Measurements from ENCODE around the gene GUK1. TPM values are rescaled to one million over a fixed set of nuclear protein-coding genes. Genes with fewer than 3 reads are reported as not detected.

The GUK1 gene
- total and polyA plus RNA-seq, 2 of the 8 experiments (the other 6 are each of a cell fraction or from before 2014, with no cell fraction given), result 68.5 to 183 TPM

DNA sequence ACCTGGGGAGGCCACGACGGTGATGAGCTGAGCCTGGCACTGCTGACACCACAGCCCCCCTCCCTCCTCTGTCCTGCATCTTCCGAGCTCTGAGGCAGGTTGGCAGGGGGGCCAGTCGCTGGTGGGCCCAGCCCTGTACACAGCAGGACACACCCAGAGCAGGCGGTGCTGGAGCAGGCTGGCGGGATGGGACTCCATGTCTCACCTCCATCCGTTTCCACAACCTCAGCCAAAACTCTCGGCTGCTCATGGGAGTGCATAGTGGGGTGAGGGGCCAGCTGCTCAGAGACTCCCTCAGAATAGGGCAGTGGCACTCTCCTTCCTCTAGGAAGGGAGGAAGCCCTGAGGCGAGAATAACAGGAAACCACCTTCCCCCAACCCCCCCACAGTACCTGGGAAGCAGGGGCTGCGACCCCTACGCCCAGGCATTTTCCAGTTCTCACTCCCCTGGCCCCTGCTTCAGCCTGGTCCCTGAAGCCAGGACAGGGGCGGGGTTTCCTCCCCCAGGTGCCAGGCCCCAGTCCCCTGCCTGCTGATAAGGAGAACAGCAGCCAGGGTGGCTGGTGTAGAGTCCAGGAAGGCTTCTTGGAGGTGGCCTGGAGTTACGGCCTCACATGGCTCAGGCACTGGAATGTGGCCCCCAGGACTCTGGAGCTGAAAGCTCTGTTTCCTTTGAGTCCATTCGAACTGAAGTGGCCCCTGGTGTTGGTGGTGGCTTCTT, 22.4 kb downstream of the GUK1 start:
- Histone ChIP-seq H3K9me3 (ENCODE audit: insufficient read depth in 2 of 2, low read depth in 1 of 2, low read length in 1 of 2) (no peaks in the 10 kb centered on the region), H2AFZ (ENCODE audit: low read length) (no peak overlapping the region), H3K56ac (replicated peaks; ENCODE audit: insufficient read length, low read depth, low read length) (no peak overlapping the region), H4K91ac (replicated peaks; ENCODE audit: insufficient read length, low read length) (no peak overlapping the region), H2BK15ac (ENCODE audit: low read length) (0 out of 2 replicates have a peak overlapping the region, but pooled peaks have one; percentile 81), H3K79me2 (ENCODE audit: control insufficient read depth in 1 of 2, insufficient read depth in 2 of 2, low read length in 2 of 2) (peaks cover 0 to 9% of the 10 kb centered on the region in 2 experiments; a peak in 1 of 4 replicates), H3K18ac (ENCODE audit: extremely low read depth, low read length) (no peak overlapping the region), H4K5ac (ENCODE audit: insufficient read length, low read depth, low read length) (no peak overlapping the region), H3K79me1 (ENCODE audit: low read depth, low read length) (no peaks in the 10 kb centered on the region), H2BK5ac (ENCODE audit: low read depth, low read length) (peak overlapping the region; percentile 44; the same call in 1 of the 2 replicates), H3K4ac (replicated peaks; ENCODE audit: insufficient read length, low read depth, low read length) (no peak overlapping the region), H3K36me3 (ENCODE audit: control insufficient read depth in 2 of 4, insufficient read depth in 4 of 4, low read length in 3 of 4) (no peaks in the 10 kb centered on the region), H2BK12ac (ENCODE audit: low read depth, low read length) (0 out of 2 replicates have a peak overlapping the region, but pooled peaks have one; percentile 60), H2BK20ac (ENCODE audit: low read length) (no peak overlapping the region), H3K9ac (replicated peaks in 1 of 4; ENCODE audit: extremely low read depth in 1 of 4, low read depth in 3 of 4, low read length in 3 of 4) (no peak overlapping the region), H3K14ac (ENCODE audit: insufficient read length) (no peak overlapping the region), H4K20me1 (replicated peaks in 1 of 2; ENCODE audit: control insufficient read depth in 1 of 2, insufficient read depth in 2 of 2, low read length in 2 of 2) (peaks cover 0 to 2% of the 10 kb centered on the region in 2 experiments), H3K4me3 (ENCODE audit: extremely low read depth in 1 of 4, insufficient read depth in 2 of 4, low read depth in 3 of 4, low read length in 4 of 4) (no peak overlapping the region), H3K27ac (ENCODE audit: low read depth, low read length) (no peak overlapping the region), H3K27me3 (replicated peaks in 1 of 4; ENCODE audit: control insufficient read depth in 3 of 4, extremely low read depth in 1 of 4, insufficient read depth in 3 of 4, low read length in 3 of 4) (peaks cover 0 to 3% (median 0%) of the 10 kb centered on the region in 4 experiments; a peak in 4 of 7 replicates), H4K8ac (ENCODE audit: extremely low read depth, insufficient read depth, low read length) (no peak overlapping the region; the same call in 1 of the 2 replicates), H3K4me2 (ENCODE audit: insufficient read depth in 1 of 2, low read depth in 2 of 2, low read length in 2 of 2) (no peak overlapping the region), H2BK120ac (replicated peaks; ENCODE audit: low read depth, low read length) (no peak overlapping the region), H2AK5ac (ENCODE audit: low read depth, low read length) (no peak overlapping the region), H3K23ac (ENCODE audit: insufficient read length) (no peak overlapping the region), H3K23me2 (ENCODE audit: low read depth, low read length) (peaks cover 6% of the 10 kb centered on the region; the same call in 1 of the 2 replicates), H3K4me1 (replicated peaks in 1 of 4; ENCODE audit: control insufficient read depth in 3 of 4, insufficient read depth in 4 of 4, low read length in 3 of 4) (peaks cover 0 to 12% (median 8%) of the 10 kb centered on the region in 4 experiments; a peak in 6 of 7 replicates)
- ChIA-PET CTCF (ENCODE audit: partially characterized antibody) (interaction anchor here (0.9 to 1.8 kb wide), 4 partner anchors 11 to 157 kb away, joined by 3 to 7 read pairs (median 3); no protein-coding TSS in a partner anchor), POLR2A (ENCODE audit: partially characterized antibody) (interaction anchor here (1.0 to 6.5 kb wide), 4 partner anchors 9 to 22 kb away, joined by 3 to 44 read pairs (median 16); partner anchors contain the start of genes GJC2 and GUK1)
- DNase-seq (ENCODE audit: low read depth in 1 of 2, low spot score in 2 of 2), result no peak
- no peak for FAIRE-seq
- WGBS, 2 experiments (ENCODE audit: extremely low coverage in 1 of 2, insufficient coverage in 1 of 2, insufficient read length in 1 of 2, insufficient replicate concordance in 2 of 2, low coverage in 1 of 2, low lambda C conversion rate in 2 of 2, missing lambda C conversion rate in 1 of 2), result 84% methylated on average over 12 of the region's 14 CpGs; no CpG with 5 or more reads in 1 of the 2 experiments
- no peak for TF ChIP-seq SUZ12 (IDR thresholded peaks at IDR 0.05; ENCODE audit: low read length)
- TF ChIP-seq, protein P1, sequence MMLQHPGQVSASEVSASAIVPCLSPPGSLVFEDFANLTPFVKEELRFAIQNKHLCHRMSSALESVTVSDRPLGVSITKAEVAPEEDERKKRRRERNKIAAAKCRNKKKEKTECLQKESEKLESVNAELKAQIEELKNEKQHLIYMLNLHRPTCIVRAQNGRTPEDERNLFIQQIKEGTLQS (IDR thresholded peaks at IDR 0.05; ENCODE audit: insufficient read depth, low read depth, low read length), result no peak
- no peak for TF ChIP-seq FOSL1 (IDR thresholded peaks at IDR 0.05; ENCODE audit: insufficient read depth, low read depth, low read length)
- no peak for TF ChIP-seq HDAC6 (IDR thresholded peaks at IDR 0.05; ENCODE audit: low read depth, low read length)
- no peak for TF ChIP-seq TBP (IDR thresholded peaks at IDR 0.05; ENCODE audit: low read depth, low read length)
- TF ChIP-seq YY1 (IDR thresholded peaks at IDR 0.05; ENCODE audit: low read depth, low read length), result no peak
- TF ChIP-seq CTBP2 (IDR thresholded peaks at IDR 0.05; ENCODE audit: borderline replicate concordance, insufficient read depth, insufficient read length, low read length), result no peak
- TF ChIP-seq JUN (IDR thresholded peaks at IDR 0.05; ENCODE audit: low read depth, low read length), result no peak
- no peak for TF ChIP-seq PHF8 (conservative IDR thresholded peaks at IDR 0.05; ENCODE audit: low read depth, low read length)
